Muscle of arm (tissue), 12 donors: Measurements from ENCODE around the gene TMEM53. TPM values are rescaled to one million over a fixed set of nuclear protein-coding genes. Genes with fewer than 3 reads are reported as not detected.

Source experiments
- DNase-seq: peaks from one replicate; pipeline ENCODE4 v3.0.0-alpha.2; 2013
- polyA plus RNA-seq, 12 donors: library from polyadenylated mRNA; unstranded; fragments of 120-200 nt; gene quantifications; one replicate each; pipeline ENCODE4 v1.2.1, GENCODE V29; 2013; ENCODE audit not compliant: insufficient read length in 12 of 12

The TMEM53 gene
- polyA plus RNA-seq, 12 donors = 4.5 to 7.7 (median 5.4) TPM; not detected in 2

DNA sequence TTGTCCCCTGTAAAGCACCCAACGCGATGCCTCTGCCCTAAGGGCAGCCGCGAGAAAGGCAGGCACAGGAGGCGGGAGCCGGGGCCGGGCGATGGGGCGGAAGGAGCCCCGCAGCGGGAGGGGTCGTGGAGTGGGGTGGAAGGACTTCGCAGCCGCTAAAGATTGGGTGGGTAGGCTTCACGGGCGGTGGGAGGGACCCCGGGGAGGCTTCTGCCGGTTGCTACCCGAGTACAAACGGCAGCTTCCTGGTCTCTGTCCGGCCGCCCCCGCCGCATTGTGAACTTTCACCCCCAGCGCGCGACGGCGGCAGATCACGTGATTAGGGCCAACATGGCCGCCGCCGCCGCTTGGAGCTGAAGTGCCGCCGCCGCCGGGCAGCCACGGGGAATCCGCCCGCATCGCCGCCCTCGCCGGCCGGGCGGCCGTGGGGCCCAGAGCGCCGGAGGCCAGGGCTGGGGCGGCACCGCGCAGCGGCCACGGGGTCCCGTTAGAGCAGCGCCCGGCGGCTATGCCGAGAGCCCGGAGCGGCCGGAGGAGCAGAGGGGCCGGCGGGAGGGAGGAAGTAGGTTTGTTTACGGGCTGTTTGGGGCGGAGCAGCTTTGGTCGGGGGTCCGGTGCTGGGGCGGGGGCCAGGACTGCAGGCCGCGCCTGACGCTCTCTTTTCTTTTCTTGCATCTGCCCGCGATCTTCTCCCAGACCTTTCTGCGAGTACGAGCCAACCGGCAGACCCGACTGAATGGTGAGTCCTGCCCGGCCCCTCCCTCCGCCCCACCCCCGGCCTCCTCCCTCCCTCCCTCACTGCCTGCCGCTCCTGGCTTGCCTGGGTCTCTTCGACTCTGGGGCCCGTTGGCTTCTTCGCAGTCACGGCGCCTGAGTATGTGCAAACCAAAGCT is 42.4 kb downstream of the TMEM53 start:
- peak; percentile 87 for DNase-seq

DNA sequence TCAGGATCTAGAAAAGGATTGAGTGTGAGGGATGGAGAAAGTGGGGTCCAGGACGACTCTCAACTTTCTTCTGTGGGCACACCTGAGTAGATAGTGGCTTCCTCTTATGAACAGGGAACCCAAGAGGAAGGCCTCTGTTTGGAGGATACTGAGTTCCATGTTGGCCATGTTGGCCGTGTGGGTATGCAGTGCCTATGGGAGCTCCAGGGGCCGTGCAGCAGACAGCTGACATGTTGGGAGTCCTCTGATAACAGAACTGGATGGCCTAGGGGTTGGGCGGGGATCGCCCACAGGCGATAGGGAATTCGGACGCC is 43.0 kb downstream of the TMEM53 start:
- DNase-seq = no peak

DNA sequence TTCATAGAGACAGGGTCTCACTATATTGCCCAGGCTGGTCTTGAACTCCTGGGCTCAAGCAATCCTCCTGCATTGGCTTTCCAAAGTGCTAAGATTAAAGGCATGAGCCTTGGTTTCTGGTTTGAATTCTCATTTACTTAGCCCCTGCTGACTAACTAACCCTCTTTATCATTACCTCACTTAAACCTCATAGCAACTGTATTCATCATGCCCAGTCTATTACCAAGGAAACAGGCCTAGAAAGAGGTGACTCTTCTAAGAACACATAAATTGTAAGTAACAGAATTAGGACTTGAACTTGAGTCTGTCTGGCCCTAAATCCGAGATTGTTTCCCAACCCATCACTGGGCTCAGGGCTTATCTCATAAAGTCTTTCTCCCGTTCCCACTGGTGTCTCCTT is 44.2 kb downstream of the TMEM53 start:
- DNase-seq = no peak

DNA sequence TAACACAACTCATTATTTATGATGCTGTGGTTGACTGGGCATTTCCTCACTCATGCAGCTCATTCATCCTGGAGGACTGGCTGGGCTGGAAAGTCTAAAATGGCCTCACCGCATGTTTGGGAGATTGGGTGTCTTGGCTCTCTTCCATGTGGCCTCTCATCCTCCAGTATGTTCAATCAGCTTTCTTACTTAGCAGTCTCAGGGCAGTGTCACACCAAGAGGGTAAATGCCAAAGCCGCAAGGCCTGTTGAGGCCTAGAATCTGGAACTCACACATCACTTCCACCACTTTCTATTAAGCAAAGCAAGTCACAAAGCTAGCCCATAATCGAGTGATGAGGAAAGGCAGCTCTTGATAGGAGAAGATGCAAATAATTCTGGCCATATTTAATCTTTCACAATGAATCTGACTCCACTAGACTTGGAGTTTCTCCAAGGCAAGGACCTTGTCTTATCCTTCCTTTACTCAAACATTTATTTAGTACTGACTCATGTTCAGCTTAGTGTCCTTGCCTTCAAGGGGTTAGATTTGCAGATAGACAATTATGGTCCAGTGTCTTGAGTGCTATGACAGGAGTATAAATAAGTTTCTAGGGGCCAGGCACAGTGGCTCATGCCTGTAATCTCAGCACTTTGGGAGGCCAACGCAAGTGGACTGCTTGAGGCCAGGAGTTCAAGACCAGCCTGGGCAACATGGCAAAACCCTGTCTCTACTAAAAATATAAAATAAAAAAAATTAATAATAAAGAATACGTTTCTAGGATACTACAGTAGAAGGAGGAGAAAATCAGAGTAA is 45.1 kb downstream of the TMEM53 start:
- no peak for DNase-seq

DNA sequence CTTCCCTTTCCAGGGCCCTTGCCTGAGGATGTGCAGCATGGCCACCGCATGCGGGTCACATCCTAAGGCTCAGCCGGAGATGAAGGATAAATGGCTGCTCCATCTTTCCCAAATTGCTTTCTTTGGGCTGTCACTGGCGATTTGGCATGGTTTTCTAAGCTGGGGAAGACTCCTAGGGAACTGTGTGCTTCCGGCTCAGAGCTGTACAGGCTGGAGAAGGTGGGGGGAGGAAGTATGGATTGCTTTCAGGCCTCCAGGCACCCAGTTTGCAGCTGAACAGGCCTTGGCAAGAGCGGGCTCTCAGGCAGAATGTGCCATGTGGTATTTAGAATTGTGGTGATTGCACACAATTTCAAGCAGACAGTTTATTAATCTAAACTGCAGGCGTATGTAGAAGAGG is 48.9 kb downstream of the TMEM53 start:
- DNase-seq = no peak

DNA sequence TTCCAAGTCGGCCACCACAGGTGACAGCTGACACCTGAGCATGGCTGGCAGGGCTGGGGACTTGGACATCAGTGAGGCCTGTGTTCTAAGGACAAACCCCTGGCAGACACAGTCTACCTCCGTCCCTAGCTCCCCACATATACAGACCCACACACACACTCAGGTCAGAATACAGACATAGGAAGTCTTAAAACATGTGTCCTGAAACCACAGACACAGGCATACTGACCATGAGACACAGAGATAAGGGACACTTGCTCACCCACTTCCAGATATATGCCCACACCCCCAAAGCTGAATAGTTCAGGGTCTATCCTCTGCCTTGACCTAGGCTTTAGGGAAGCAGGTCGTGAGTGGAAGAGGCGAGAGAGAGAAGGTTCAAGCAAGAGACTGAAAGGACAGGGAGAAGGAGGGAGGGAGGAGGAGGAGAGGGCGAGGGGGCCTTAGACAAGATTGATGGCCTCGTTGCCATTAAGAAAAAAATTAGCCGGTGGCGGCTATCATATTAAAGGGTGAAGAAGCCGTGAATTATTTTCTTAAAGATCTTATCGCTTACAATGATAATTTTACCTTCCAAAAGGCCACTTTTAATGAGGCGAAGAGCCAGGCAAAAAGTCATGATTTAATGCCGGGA is 49.9 kb downstream of the TMEM53 start:
- DNase-seq = no peak

DNA sequence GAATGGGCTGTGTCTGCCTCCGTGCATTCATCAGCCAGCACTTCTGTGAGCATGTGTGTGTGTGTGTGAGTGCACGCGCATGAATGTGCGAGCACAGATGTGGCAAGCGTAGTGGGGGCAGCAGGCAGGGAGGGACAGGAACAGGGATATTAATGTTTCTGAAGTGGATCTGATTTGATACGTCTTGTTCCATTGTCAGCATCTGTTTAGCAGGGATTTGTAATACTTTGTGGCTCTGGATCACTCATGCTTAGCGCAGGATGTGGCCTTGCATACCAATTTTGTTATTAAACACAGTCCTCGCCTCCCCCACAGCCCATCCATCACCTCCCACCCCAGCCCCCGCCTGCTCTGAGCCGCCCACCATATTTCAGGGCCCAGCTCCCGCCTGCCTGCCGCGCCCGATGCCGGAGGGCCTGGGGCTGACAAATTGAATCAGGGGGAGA is 52.4 kb downstream of the TMEM53 start:
- no peak for DNase-seq

DNA sequence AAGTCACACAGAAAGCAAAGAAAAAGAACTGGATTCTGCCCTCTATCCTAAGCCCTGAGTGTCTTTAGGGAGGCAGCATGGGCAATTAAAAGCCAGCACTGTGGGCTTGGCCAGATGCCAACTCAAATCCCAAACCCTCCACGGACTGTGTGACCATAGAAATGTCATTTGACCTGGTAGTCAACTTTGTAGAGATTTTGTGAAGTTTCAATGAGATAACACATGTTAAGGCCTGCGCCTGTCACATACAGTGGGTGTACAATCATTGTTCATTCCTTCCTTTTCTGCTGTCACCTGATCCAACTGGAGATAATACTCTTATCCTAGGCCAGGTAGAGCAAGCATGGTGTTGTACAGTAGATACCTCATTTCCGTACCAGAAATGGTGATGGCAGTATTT is 54.2 kb downstream of the TMEM53 start:
- no peak for DNase-seq

DNA sequence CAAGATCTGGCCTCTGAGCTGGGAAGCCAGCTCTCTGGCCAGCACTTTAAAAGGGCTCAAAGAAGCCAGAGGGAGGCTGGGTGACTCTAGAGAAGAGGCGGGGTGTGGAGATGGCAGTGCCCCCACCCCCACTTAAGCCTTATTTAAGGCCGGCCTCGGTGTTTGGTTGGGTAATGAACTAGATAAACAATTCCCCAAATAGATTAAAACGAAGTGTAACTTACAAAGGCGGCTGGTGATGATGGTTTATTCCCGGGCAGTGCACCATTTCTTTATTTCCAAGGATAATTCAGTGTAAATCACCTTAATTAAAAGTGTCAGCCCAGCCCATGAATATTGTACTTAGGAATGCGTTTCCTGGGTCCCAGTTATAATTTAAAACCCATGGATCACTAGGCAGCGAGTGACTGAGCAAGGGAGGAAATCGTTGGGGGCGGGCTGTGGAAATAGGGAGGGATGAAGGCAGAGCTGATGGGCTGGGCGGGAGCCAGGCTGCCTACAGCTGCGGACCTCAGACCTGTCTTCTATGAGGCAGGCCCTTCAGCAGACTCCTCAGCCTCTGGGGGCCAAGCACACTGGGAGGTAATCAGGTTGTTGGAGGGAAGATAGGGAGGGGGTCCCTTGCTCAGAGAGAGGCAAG is 54.9 kb downstream of the TMEM53 start:
- DNase-seq = no peak

DNA sequence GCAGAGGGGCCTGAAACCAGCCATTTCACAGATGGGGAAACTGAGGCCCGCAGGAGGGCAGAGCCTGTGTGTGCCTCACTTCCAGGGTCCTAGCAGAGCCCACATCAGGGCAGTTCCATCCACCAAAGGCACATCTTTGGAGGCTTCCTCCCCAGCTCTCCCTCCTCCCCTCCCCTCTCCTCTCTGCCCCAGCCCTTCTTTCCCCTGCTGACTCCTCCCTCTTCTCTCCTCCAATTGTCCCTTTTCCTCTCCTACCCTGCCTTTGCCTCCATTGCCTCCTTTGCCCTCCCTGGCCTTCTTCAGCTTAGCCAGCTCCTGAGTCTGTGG is 56.6 kb downstream of the TMEM53 start:
- DNase-seq = no peak

DNA sequence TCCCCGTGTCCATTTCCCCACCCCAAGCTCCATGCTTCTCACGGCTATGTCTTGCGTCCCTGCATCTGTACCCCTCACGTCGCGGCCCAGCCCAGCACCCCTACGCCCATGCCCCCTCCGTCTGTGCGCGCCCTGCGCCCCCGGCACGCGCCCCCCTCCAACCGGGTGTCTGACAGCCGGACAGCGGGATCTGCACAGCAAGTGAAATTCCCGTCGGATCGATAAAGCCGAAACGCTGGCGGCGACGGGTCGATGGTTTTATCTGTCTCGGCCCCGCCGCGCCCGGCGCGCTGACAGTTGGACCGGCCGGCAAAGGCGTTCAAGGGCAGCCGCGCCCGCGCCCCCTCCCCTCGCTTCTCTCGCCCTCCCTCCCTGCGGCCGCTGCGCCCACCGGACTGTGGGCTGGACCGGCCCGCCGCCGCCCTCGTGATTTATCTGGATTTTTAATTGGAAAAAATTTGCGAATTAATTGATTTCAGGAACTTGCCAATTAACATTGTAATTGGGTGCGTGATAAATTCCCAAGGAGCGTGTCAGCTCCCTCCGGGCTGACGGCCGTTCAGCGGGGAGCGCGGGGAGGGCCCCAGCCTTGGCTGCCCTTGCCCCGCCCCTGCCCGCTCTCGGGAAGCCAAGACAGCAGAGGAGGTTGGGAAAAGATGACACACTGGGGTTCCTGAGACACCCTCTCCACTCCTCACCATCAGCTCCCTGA is 57.1 kb downstream of the TMEM53 start:
- DNase-seq = no peak

DNA sequence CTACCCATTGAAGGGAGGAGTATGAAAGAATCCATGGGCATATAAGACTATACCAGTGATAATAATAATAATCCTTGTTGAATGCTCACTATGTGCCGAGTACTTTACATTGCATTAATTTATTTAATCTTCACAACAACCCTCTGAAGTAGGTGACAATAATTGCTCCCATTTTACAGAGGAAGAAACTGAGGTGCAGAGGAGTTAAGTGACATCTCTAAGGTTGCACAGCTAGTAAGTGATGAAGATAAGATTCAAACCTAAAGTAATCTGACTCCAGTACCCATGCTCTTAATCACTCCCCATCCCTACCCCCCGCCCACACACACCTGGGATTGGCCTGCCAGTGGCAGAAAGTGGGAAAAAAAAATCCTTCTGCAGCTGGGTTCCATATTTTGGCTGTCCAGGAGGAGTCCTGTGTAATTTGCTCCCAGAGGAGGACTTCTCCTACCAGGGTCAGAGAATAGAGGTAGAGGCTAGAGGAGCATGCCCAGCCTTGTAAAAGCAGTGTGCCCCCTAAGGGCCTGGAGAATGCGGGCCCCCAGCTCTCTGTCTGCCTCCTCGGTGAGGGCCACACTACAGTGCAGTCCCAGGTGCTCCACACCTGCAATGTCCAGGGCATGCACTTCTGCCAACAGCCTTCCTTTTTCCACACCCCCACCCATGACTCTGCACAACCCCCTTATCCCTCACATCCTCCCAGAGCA is 57.8 kb downstream of the TMEM53 start:
- no peak for DNase-seq

DNA sequence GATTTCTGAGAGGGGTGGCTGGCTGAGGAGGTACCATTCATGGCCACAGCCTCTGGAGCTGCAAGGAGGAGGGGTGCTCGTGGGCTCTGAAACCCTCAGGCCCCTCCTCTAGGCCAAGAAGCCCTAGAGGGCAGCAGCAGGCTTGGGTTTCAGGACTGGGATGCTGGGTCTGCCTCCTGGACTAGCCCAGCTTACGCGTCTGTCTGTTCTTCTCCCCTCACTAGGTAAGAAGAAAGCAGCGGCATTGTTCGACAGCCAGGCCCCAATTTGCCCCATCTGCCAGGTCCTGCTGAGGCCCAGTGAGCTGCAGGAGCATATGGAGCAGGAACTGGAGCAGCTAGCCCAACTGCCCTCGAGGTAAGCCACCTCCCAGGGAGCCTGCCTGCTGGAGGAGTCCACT is 60.3 kb downstream of the TMEM53 start:
- no peak for DNase-seq

DNA sequence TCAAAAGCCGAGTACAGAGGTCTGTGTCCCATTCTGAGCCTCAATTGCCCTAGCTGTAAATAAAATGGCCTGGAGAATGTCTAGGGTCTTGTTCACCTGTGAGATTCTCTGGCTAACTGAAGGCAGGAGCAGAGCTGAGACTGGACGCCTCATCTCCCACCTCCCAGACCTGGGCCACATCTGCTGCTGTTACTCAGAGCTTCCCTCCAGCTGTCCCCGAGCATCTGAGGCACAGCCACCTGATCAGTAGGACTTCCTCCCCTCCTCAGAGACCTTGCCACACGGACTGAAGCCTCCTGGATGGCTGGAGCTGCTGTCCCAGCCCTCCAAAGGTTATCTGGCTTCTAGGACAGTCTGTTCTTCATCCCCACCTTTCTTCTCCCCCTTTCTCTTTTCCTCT is 62.4 kb downstream of the TMEM53 start:
- DNase-seq = no peak

DNA sequence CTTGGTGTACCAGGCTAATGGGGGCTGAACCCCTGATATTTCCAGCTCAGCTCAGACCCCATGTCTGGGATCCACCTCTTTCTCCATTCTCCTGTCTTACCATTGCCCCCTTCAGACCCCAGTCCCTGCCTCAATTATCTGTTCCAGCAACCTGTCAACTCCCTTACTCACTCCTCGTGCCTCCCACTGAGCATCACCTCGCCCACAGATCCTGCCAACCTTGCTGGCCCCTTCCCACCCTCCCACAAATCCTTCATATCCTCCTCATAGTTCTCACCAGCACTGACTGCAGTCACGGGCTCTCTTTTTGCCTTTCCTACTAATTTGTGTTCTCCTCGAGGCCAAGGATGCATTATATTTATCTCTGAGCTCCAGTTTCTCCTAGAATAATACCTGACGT is 62.9 kb downstream of the TMEM53 start:
- no peak for DNase-seq

DNA sequence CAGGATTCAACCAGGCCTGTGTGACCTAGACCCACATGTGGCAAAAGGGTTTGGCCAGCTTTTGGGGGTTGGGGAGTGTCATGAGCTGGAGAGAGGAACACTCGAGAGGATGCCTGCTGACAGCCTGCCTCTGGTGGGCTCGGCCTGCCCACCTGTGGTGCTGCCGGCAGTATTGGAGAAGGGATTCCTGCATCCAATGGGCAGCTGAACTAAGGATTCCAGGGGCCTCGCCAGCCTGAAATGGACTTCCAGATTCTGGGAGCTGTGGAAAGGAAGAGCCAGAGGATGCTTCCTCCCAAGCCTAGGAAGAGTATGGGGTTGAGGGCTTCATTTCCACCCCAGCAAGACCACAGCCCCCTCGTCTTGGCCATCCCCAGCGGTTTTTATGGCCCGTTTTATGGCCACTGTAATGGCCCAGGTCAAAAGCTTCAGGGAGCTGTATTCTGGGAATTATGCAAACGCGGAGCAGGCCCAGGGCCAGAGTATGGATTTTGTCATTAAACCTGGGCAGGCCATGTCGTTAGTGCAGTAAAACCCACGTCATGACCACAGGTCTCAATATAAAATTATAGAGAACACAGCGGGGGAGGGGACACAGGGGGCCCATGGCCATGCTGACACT is 63.6 kb downstream of the TMEM53 start:
- DNase-seq = no peak

DNA sequence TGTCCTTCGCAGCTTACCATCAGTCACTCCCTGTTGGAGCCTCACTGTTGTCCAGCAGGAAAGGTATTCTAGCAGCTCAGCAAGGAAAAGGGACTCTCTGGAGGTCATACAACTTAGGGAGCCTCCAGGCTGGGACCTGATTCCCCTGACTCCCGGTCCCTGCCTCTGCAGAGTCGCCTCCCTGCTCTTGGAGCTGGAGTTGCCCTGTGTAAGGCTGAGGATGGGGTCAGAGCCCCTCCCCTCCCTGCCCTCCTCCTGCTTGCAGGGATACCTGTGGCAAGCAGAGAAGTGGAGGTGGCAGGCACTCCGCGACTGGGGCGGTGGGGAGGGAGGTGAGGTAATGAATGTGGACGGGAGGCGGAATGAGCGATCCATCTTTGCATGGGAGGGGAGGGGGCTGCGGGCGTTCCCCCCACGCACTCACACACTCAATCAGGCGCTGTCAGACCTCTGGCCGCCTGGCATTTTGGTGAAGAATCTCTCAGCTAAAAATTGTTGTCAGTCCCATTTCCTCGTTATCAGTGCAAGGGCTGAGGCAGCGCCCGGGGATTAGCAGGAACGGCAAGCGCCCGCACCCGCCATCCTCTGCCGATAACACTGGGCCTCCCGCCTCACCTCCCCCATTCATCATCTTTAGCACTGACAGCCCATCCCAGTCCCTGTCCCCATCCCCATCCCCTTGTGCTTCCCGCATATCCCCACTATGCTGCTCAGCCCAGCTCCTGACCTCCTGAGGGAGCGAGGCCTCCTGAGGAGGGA is 64.3 kb downstream of the TMEM53 start:
- DNase-seq = no peak

DNA sequence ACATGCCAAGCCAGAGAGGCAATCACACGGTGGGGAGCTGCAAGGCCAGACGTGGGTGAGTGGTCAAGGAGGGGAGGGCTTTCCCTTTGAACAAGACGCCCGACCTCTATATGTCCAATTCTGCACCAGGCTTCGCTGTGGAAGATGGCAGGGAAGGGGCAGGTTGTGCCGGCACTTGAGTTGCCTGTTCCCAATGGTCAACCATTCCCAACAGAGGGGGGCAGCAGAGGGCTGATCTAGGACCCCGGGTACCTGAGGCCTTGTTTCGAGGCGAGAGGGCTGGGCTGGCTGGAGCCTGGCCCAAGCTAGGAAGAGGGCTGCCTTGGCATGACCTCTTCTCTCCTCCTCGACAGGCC is 64.9 kb downstream of the TMEM53 start:
- DNase-seq = no peak

DNA sequence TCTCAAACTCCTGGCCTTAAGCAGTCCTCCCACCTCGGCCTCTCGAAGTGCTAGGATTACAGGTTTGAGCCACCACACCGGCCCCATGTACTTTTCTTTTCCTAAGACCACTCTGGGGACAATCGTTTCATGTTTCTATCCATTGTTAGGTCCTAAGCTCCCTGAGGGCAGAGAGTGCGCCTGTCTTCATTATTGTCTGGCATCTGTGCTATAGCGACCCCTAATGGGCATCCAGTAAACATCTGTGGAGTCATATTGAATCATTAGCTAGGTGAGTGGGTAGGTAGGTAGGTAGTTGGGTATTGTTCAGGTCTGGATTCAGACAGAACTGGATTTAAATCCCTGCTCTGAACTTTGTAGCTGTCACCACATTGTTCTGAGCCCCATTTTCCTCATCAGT is 66.1 kb downstream of the TMEM53 start:
- no peak for DNase-seq

DNA sequence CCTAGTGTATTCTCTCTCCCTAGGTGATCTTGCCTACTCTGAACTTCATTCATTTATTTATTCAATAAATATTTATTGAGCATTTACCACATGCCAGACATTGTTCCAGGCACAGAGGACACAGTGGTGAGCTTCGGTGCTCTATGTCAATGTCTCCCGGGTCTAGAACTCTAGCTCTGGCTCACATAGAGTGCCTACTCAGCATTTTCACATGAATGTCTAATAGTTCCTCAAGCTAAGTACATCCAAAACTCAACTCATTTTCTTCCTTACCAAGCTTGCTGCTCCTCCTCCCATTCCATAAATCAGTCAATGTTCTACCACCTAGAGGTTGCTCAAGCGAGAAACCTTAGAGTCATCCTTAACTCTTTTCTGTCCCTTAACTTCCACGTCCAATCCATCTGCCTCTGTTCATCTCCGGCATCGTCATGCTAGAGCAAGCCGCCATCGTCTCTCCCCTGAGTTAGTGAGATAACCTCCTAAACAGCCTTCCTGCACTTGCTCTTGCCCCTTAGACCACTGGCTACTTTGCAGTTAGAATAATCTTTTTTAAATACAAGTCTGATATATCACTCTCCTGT is 67.5 kb downstream of the TMEM53 start:
- no peak for DNase-seq
